HCT116 (cell line): Measurements from ENCODE around the gene DLG4. TPM values are rescaled to one million over a fixed set of nuclear protein-coding genes. Genes with fewer than 3 reads are reported as not detected.

Experiments used
- ATAC-seq: fragments of 200-7000 bp; cut with Tn5 transposase; 2 replicates; pipeline ENCODE4 v1.9.1; 2020; ENCODE audit warnings: mild to moderate bottlenecking, moderate library complexity
- BruUV-seq: library from RNA; stranded (reverse); fragments of 400-500 nt; replicated peaks from 2 replicates; lab custom pipeline; 2021; lab: Mats Ljungman, UMichigan
- CTCF ChIA-PET: fragments of 300-600 bp; sonication (Branson Sonifier 250); formaldehyde crosslinking; loops from one replicate; lab custom pipeline; 2021; ENCODE audit warnings: antibody characterized with exemption; lab: Charles Lee
- POLR2A ChIA-PET: fragments of 300-600, 350-600 bp; sonication (Branson Sonifier 250); formaldehyde crosslinking; loops from one replicate; lab custom pipeline; 2021; ENCODE audit warnings: antibody characterized with exemption; lab: Charles Lee
- RAD21 ChIA-PET, 2 experiments: fragments of 300-600 bp; sonication (Branson Sonifier 250); formaldehyde crosslinking; loops; one replicate each; lab custom pipeline; 2023; ENCODE audit warnings: low total read pairs in 2 of 2; ENCODE audit not compliant: uncharacterized antibody in 2 of 2, unreplicated experiment in 2 of 2, low non-redundant PET in 1 of 2; lab: Charles Lee
- DNase-seq: peaks from one replicate; pipeline ENCODE4 v3.0.0-alpha.2; 2010; ENCODE audit warnings: low read depth, low spot score
- H2AFZ ChIP-seq: fragments of 200-600 bp; shearing (Covaris generic), sonication (generic); 2 replicates; pipeline ENCODE4 v1.6.1; 2017; ENCODE audit warnings: low read depth, mixed run types, mixed read lengths, antibody characterized with exemption, low read length; ENCODE audit not compliant: poor library complexity, severe bottlenecking
- H3K27ac ChIP-seq: 2 replicates; pipeline ENCODE4 v1.5.1; 2012; ENCODE audit warnings: low read depth, low read length
- H3K27me3 ChIP-seq: fragments of 200-600 bp; sonication (generic); 2 replicates; pipeline ENCODE4 v1.6.1; 2016; ENCODE audit warnings: mixed run types, low read length, mixed read lengths; ENCODE audit not compliant: insufficient read depth
- H3K36me3 ChIP-seq, 2 experiments: fragments of 200-500 bp in 1 of 2; fragments of 200-600 bp in 1 of 2; sonication (Bioruptor generic) in 1 of 2; sonication (generic) in 1 of 2; 2 replicates each; pipeline versions ENCODE4 v1.5.1 to v1.6.1; 2014 to 2016; ENCODE audit warnings: low read length in 2 of 2, inconsistent platforms in 1 of 2, mixed read lengths in 1 of 2, mixed run types in 1 of 2; ENCODE audit not compliant: insufficient read depth in 2 of 2, control insufficient read depth in 1 of 2
- H3K4me1 ChIP-seq, 2 experiments: fragments of 200-600 bp in 1 of 2; sonication (generic) in 1 of 2; 2 replicates each; pipeline versions ENCODE4 v1.5.1 to v1.6.1; 2012 to 2017; ENCODE audit warnings: low read length in 2 of 2, inconsistent platforms in 1 of 2, mild to moderate bottlenecking in 1 of 2, mixed read lengths in 1 of 2, mixed run types in 1 of 2, moderate library complexity in 1 of 2; ENCODE audit not compliant: insufficient read depth in 2 of 2, control insufficient read depth in 1 of 2
- H3K4me2 ChIP-seq: fragments of 200-600 bp; sonication (generic); 2 replicates; pipeline ENCODE4 v1.6.1; 2017; ENCODE audit warnings: mixed run types, low read length, mixed read lengths
- H3K4me3 ChIP-seq, 2 experiments: fragments of 200-600 bp in 1 of 2; sonication (generic) in 1 of 2; replicated peaks in 1 of 2; 2 replicates each; pipeline ENCODE4 v1.5.1; 2011 to 2016; ENCODE audit warnings: low read length in 2 of 2, control low read depth in 1 of 2, low read depth in 1 of 2, mild to moderate bottlenecking in 1 of 2, mixed read lengths in 1 of 2, mixed run types in 1 of 2
- H3K79me2 ChIP-seq: fragments of 200-600 bp; sonication (generic); 2 replicates; pipeline ENCODE4 v1.6.1; 2017; ENCODE audit warnings: mild to moderate bottlenecking, mixed run types, low read length, moderate library complexity, mixed read lengths; ENCODE audit not compliant: insufficient read depth
- H3K9ac ChIP-seq: fragments of 200-600 bp; sonication (generic); 2 replicates; pipeline ENCODE4 v1.6.1; 2016; ENCODE audit warnings: low read length, mixed read lengths
- H3K9me2 ChIP-seq: fragments of 200-600 bp; sonication (generic), shearing (Covaris generic); 2 replicates; pipeline ENCODE4 v1.6.1; 2017; ENCODE audit warnings: mixed run types, mild to moderate bottlenecking, moderate library complexity; ENCODE audit not compliant: insufficient read depth
- H3K9me3 ChIP-seq, 2 experiments: fragments of 200-500 bp in 1 of 2; fragments of 200-600 bp in 1 of 2; sonication (Bioruptor generic) in 1 of 2; sonication (generic) in 1 of 2; 2 replicates each; pipeline ENCODE4 v1.6.1; 2014 to 2017; ENCODE audit warnings: low read length in 2 of 2, mixed read lengths in 2 of 2, inconsistent platforms in 1 of 2, low read depth in 1 of 2, mild to moderate bottlenecking in 1 of 2, mixed run types in 1 of 2, moderate library complexity in 1 of 2; ENCODE audit not compliant: control insufficient read depth in 1 of 2, insufficient read depth in 1 of 2
- H4K20me1 ChIP-seq: fragments of 200-600 bp; sonication (generic), shearing (Covaris generic); 2 replicates; pipeline ENCODE4 v1.6.1; 2017; ENCODE audit warnings: mixed run types, mild to moderate bottlenecking, moderate library complexity; ENCODE audit not compliant: insufficient read depth
- CBX3 ChIP-seq: IDR thresholded peaks from 2 replicates; pipeline ENCODE4 v1.6.1; 2012; ENCODE audit warnings: low read depth
- ELF1 ChIP-seq: IDR thresholded peaks from 2 replicates; pipeline ENCODE4 v1.6.1; 2012; ENCODE audit warnings: low read depth, borderline replicate concordance
- EZH2 ChIP-seq: fragments of 200-600 bp; sonication (generic); IDR thresholded peaks from 2 replicates; pipeline ENCODE4 v1.6.1; 2017; ENCODE audit warnings: antibody characterized with exemption, mixed run types
- FOSL1 ChIP-seq: IDR thresholded peaks from 2 replicates; pipeline ENCODE4 v1.6.1; 2012; ENCODE audit warnings: low read depth
- JUND ChIP-seq: IDR thresholded peaks from 2 replicates; pipeline ENCODE4 v1.6.1; 2012
- POLR2A ChIP-seq: IDR thresholded peaks from 2 replicates; pipeline ENCODE4 v1.7.0; 2011; ENCODE audit warnings: borderline replicate concordance; ENCODE audit not compliant: insufficient read depth, insufficient read length; ENCODE audit errors: extremely low read depth
- POLR2AphosphoS5 ChIP-seq: IDR thresholded peaks from 2 replicates; pipeline ENCODE4 v1.6.1; 2011; ENCODE audit warnings: mild to moderate bottlenecking, low read depth, low read length, moderate library complexity
- SIN3A ChIP-seq: IDR thresholded peaks from 2 replicates; pipeline ENCODE4 v1.6.1; 2012; ENCODE audit warnings: low read depth
- SP1 ChIP-seq: IDR thresholded peaks from 2 replicates; pipeline ENCODE4 v1.6.1; 2012; ENCODE audit warnings: low read depth
- SRF ChIP-seq: IDR thresholded peaks from 2 replicates; pipeline ENCODE4 v1.6.1; 2012; ENCODE audit warnings: low read depth
- TCF7L2 ChIP-seq: IDR thresholded peaks from 2 replicates; pipeline ENCODE4 v1.7.0; 2011; ENCODE audit warnings: borderline replicate concordance, inconsistent platforms; ENCODE audit not compliant: insufficient read depth, insufficient read length; ENCODE audit errors: extremely low read depth
- YY1 ChIP-seq: IDR thresholded peaks from 2 replicates; pipeline ENCODE4 v1.6.1; 2011; ENCODE audit warnings: low read length, low read depth, moderate library complexity, mild to moderate bottlenecking; ENCODE audit not compliant: insufficient replicate concordance; ENCODE audit errors: extremely low read depth
- ZFX ChIP-seq: fragments of 450-650 bp; IDR thresholded peaks from 2 replicates; pipeline ENCODE4 v1.6.1; 2017
- ZNF274 ChIP-seq: fragments of 200-500 bp; sonication (Bioruptor generic); IDR thresholded peaks from 2 replicates; pipeline ENCODE4 v1.6.1; 2014; ENCODE audit warnings: mild to moderate bottlenecking, low read depth, low read length, inconsistent platforms
- intact Hi-C: fragments of 100-400 bp; cut with micrococcal nuclease; formaldehyde crosslinking; loops from 2 replicates; pipeline ENCODE4 v1.10.0; 2022
- total RNA-seq: library from RNA; stranded (reverse); gene quantifications from one replicate; pipeline ENCODE4 v1.2.1, GENCODE V29; 2021; ENCODE audit not compliant: unreplicated experiment
- TF ChIP-seq, protein P1 (sequence below): IDR thresholded peaks from 2 replicates; pipeline ENCODE4 v1.6.1; 2012
- TF ChIP-seq, protein P2 (sequence below): IDR thresholded peaks from 2 replicates; pipeline ENCODE4 v1.6.1; 2011; ENCODE audit warnings: mild to moderate bottlenecking, low read length, moderate library complexity; ENCODE audit not compliant: insufficient replicate concordance; ENCODE audit errors: extremely low read depth
- TF ChIP-seq, protein P3 (sequence below): IDR thresholded peaks from 2 replicates; pipeline ENCODE4 v1.6.1; 2012
- TF ChIP-seq, protein P4 (sequence below): IDR thresholded peaks from 2 replicates; pipeline ENCODE4 v1.6.1; 2012; ENCODE audit warnings: low read depth
- TF ChIP-seq, protein P5 (sequence below), 3 experiments: fragments of 200-600 bp in 1 of 3; sonication (generic) in 1 of 3; IDR thresholded peaks in 2 of 3; conservative IDR thresholded peaks in 1 of 3; 2 replicates each; pipeline ENCODE4 v1.5.1; 2012 to 2017; ENCODE audit warnings: low read depth in 2 of 3, low read length in 2 of 3, antibody characterized with exemption in 1 of 3, borderline replicate concordance in 1 of 3, control low read depth in 1 of 3, mild to moderate bottlenecking in 1 of 3, mixed read lengths in 1 of 3, mixed run types in 1 of 3, moderate library complexity in 1 of 3; ENCODE audit not compliant: insufficient read depth in 1 of 3

DLG4 gene
- total RNA-seq, 1 experiment from 2014 or later = 15.0 TPM

DNA sequence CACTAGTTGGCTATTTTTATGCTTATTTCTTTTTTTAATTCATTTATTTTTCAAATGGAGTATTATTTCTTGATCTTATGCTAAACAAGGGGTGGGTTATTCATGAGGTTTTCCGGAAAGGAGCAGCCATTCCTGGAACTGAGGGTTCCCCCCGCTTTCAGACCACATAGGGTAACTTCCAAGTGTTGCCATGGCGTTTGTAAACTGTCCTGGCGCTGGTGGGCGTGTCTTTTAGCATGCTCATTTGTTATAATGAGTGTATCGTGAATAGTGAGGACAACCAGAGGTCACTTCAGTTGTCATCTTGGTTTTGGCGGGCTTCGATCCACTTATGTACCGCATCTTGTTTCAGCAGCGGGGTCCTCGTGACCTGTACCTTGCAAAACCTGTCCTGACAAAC is 75.4 kb downstream of the DLG4 start:
- Histone ChIP-seq H3K9me2 (no peaks in the 10 kb centered on the region), H2AFZ (no peak overlapping the region), H3K36me3 (no peaks in the 10 kb centered on the region), H3K4me2 (no peak overlapping the region), H3K4me1 (peaks cover 9 to 13% of the 10 kb centered on the region in 2 experiments; a peak in 3 of 4 replicates), H3K9ac (no peak overlapping the region), H4K20me1 (no peaks in the 10 kb centered on the region), H3K79me2 (no peaks in the 10 kb centered on the region), H3K27me3 (no peaks in the 10 kb centered on the region), H3K9me3 (no peaks in the 10 kb centered on the region), H3K4me3 (no peak overlapping the region), H3K27ac (no peak overlapping the region)
- DNase-seq (no peak), ATAC-seq (no peak)
- TF ChIP-seq YY1 (no peak), TCF7L2 (no peak), SRF (no peak), ZNF274 (no peak), EZH2 (no peak), ZFX (no peak), FOSL1 (no peak), POLR2A (no peak), CBX3 (no peak), POLR2AphosphoS5 (no peak), JUND (no peak), SIN3A (no peak), SP1 (no peak), ELF1 (no peak)
- TF ChIP-seq, protein P1, sequence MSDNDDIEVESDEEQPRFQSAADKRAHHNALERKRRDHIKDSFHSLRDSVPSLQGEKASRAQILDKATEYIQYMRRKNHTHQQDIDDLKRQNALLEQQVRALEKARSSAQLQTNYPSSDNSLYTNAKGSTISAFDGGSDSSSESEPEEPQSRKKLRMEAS = no peak
- TF ChIP-seq, protein P2, sequence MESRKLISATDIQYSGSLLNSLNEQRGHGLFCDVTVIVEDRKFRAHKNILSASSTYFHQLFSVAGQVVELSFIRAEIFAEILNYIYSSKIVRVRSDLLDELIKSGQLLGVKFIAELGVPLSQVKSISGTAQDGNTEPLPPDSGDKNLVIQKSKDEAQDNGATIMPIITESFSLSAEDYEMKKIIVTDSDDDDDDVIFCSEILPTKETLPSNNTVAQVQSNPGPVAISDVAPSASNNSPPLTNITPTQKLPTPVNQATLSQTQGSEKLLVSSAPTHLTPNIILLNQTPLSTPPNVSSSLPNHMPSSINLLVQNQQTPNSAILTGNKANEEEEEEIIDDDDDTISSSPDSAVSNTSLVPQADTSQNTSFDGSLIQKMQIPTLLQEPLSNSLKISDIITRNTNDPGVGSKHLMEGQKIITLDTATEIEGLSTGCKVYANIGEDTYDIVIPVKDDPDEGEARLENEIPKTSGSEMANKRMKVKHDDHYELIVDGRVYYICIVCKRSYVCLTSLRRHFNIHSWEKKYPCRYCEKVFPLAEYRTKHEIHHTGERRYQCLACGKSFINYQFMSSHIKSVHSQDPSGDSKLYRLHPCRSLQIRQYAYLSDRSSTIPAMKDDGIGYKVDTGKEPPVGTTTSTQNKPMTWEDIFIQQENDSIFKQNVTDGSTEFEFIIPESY = no peak
- TF ChIP-seq, protein P3, sequence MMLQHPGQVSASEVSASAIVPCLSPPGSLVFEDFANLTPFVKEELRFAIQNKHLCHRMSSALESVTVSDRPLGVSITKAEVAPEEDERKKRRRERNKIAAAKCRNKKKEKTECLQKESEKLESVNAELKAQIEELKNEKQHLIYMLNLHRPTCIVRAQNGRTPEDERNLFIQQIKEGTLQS = no peak
- TF ChIP-seq, protein P4, sequence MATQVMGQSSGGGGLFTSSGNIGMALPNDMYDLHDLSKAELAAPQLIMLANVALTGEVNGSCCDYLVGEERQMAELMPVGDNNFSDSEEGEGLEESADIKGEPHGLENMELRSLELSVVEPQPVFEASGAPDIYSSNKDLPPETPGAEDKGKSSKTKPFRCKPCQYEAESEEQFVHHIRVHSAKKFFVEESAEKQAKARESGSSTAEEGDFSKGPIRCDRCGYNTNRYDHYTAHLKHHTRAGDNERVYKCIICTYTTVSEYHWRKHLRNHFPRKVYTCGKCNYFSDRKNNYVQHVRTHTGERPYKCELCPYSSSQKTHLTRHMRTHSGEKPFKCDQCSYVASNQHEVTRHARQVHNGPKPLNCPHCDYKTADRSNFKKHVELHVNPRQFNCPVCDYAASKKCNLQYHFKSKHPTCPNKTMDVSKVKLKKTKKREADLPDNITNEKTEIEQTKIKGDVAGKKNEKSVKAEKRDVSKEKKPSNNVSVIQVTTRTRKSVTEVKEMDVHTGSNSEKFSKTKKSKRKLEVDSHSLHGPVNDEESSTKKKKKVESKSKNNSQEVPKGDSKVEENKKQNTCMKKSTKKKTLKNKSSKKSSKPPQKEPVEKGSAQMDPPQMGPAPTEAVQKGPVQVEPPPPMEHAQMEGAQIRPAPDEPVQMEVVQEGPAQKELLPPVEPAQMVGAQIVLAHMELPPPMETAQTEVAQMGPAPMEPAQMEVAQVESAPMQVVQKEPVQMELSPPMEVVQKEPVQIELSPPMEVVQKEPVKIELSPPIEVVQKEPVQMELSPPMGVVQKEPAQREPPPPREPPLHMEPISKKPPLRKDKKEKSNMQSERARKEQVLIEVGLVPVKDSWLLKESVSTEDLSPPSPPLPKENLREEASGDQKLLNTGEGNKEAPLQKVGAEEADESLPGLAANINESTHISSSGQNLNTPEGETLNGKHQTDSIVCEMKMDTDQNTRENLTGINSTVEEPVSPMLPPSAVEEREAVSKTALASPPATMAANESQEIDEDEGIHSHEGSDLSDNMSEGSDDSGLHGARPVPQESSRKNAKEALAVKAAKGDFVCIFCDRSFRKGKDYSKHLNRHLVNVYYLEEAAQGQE = no peak
- TF ChIP-seq, protein P5, sequence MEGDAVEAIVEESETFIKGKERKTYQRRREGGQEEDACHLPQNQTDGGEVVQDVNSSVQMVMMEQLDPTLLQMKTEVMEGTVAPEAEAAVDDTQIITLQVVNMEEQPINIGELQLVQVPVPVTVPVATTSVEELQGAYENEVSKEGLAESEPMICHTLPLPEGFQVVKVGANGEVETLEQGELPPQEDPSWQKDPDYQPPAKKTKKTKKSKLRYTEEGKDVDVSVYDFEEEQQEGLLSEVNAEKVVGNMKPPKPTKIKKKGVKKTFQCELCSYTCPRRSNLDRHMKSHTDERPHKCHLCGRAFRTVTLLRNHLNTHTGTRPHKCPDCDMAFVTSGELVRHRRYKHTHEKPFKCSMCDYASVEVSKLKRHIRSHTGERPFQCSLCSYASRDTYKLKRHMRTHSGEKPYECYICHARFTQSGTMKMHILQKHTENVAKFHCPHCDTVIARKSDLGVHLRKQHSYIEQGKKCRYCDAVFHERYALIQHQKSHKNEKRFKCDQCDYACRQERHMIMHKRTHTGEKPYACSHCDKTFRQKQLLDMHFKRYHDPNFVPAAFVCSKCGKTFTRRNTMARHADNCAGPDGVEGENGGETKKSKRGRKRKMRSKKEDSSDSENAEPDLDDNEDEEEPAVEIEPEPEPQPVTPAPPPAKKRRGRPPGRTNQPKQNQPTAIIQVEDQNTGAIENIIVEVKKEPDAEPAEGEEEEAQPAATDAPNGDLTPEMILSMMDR (IDR thresholded peaks at IDR 0.05 in 2 of 3, conservative IDR thresholded peaks at IDR 0.05 in 1 of 3; ENCODE audit: borderline replicate concordance in 1 of 3, insufficient read depth in 1 of 3, low read depth in 2 of 3, low read length in 2 of 3) = no peak
- RAD21 ChIA-PET = no interaction called here
- POLR2A ChIA-PET = no interaction called here
- BruUV-seq = no TSS peak
- intact Hi-C loops = no loop called here
- CTCF ChIA-PET = no interaction called here
